Central memory CD8-positive, alpha-beta T cell (primary cell): ENCODE data around the gene WDR35.
A peak's percentile ranks its signal among the peaks of the same experiment; 100 is the strongest.

Experiments
- ATAC-seq: fragments of 150-1000 bp; cut with Tn5 transposase; replicated peaks from 2 replicates; pipeline ENCODE4 v1.10.0; 2022; ENCODE audit warnings: mild to moderate bottlenecking, moderate FRiP score, moderate number of reproducible peaks; ENCODE audit not compliant: poor library complexity, severe bottlenecking; ENCODE audit errors: extremely low read depth
- DNase-seq, 2 donors: peaks; one replicate each; pipeline ENCODE4 v3.0.0; 2021; ENCODE audit warnings: low spot score in 2 of 2
- H3K27ac Mint-ChIP-seq: one replicate; pipeline ENCODE4 v1.8.0; 2022; ENCODE audit warnings: low read depth, mild to moderate bottlenecking, moderate library complexity, mixed read lengths
- H3K27me3 Mint-ChIP-seq: one replicate; pipeline ENCODE4 v1.8.0; 2022; ENCODE audit warnings: mixed read lengths
- H3K36me3 Mint-ChIP-seq: one replicate; pipeline ENCODE4 v1.8.0; 2022; ENCODE audit warnings: mild to moderate bottlenecking, moderate library complexity, mixed read lengths; ENCODE audit not compliant: insufficient read depth
- H3K4me1 Mint-ChIP-seq: one replicate; pipeline ENCODE4 v1.8.0; 2022; ENCODE audit warnings: mixed read lengths
- H3K4me3 Mint-ChIP-seq: one replicate; pipeline ENCODE4 v1.8.0; 2022; ENCODE audit warnings: mild to moderate bottlenecking, moderate library complexity, mixed read lengths
- H3K9me3 Mint-ChIP-seq: one replicate; pipeline ENCODE4 v1.8.0; 2022; ENCODE audit warnings: mixed read lengths

The WDR35 gene

DNA sequence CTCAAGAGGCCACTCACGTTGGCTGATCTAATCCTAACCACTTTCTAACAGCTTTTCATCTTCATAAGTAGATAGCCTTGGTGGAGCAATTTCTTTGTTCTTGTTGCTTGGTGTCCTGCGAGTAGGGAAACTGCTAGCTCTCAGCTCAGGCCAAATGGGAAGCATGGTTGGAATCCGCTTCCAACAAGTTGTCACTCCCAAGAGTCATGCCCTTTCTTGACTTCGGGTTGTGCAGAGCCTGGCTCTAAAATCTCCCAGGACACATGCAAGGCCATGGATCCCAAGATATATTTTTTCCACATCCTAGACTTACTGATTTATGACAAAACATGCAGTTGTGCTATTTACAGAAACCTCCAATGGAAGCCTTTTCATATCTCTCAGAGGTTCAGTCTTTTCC, 29.8 kb upstream of the WDR35 start:
- peaks cover 3% of the 10 kb centered on the region for H3K27me3 Mint-ChIP-seq
- no peak overlapping the region for H3K27ac Mint-ChIP-seq
- H3K36me3 Mint-ChIP-seq: no peaks in the 10 kb centered on the region
- H3K9me3 Mint-ChIP-seq: peaks cover 15% of the 10 kb centered on the region
- DNase-seq: no peak
- no peaks in the 10 kb centered on the region for H3K4me1 Mint-ChIP-seq
- no peak overlapping the region for H3K4me3 Mint-ChIP-seq
- no peak for ATAC-seq

DNA sequence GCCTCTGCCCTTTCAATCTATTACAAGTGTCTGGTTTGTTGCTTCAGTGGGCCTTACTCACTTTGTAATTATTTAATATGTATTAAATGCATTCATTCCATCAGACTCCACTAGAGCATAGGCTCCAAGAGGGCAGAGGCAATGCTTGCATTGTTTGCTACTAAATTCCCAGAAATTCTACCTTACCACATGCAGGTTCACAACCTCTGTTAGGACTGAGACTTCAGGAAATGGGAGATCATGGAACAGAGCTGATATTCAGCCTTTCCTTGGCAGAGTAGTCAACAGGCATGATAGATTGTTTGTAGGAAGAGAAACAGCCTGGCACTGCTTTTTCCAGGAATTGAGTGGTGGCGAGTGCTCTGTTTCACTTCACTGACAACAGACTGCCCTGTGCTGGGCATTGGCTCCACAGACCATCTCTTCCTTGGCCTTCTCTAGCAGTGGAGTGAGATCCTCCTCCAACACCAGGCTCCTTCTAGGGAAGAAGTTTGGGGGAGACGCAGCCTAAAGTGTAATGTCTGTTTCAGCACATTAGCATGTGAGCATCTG, 28.8 kb upstream of the WDR35 start:
- Mint-ChIP-seq H3K27me3 (peaks cover 13% of the 10 kb centered on the region), H3K9me3 (peaks cover 15% of the 10 kb centered on the region), H3K27ac (no peak overlapping the region), H3K36me3 (no peaks in the 10 kb centered on the region), H3K4me1 (no peaks in the 10 kb centered on the region), H3K4me3 (no peak overlapping the region)
- ATAC-seq: no peak
- no peak for DNase-seq

DNA sequence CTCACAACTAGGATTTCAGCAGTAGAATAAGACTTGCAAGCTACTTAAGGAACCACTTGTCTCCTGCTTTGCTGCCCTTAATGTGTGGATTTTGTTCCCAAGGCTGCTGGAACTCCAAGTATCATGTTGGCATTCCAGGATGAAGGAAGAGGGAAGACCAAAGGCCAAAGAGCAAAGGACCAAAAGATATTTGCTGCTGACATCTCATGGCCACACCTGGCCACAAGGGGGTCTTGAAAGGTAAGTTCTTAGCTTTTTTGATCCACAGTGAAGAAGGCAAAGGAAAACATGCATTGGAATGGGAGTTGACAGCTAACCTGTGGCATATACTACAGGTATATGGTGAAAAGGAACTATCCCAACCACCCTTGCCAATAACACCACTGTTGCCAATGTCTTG, 26.4 kb upstream of the WDR35 start:
- no peak for DNase-seq
- no peak for ATAC-seq
- H3K27ac Mint-ChIP-seq: no peak overlapping the region
- H3K4me1 Mint-ChIP-seq: peaks cover 6% of the 10 kb centered on the region
- H3K36me3 Mint-ChIP-seq: no peaks in the 10 kb centered on the region
- H3K9me3 Mint-ChIP-seq: peaks cover 8% of the 10 kb centered on the region
- no peak overlapping the region for H3K4me3 Mint-ChIP-seq
- H3K27me3 Mint-ChIP-seq: peaks cover 33% of the 10 kb centered on the region

DNA sequence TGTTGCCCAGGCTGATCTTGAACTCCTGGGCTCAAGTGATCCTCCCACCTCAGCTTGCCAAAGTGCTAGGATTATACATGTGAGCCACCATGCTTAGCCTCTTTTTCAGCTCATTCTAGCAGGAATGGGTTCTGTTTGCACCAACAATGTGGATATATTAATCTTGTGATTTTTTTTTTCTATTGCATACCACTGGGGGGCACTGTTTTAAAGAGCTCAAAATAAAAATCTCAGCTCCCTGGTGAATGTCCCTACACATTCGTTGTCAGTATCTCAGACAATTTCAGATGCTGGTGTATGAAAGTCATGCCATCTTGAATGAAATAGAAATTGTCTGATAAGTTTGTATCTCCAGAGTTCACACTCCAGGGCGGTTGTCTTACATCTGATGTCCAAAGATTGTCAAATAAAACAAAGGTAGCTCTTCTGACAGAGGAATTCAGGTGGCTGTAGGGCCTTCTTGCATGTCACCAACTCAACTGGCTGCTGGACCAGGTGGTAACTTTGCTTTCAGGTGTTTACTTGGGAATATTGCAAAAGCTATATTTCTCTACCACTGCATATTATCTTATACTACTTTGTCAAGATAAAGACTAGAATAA, 25.7 kb upstream of the WDR35 start:
- Mint-ChIP-seq H3K36me3 (no peaks in the 10 kb centered on the region), H3K27ac (no peak overlapping the region), H3K4me3 (no peak overlapping the region), H3K9me3 (peaks cover 5% of the 10 kb centered on the region), H3K4me1 (peaks cover 6% of the 10 kb centered on the region), H3K27me3 (peaks cover 41% of the 10 kb centered on the region)
- no peak for ATAC-seq
- no peak for DNase-seq

DNA sequence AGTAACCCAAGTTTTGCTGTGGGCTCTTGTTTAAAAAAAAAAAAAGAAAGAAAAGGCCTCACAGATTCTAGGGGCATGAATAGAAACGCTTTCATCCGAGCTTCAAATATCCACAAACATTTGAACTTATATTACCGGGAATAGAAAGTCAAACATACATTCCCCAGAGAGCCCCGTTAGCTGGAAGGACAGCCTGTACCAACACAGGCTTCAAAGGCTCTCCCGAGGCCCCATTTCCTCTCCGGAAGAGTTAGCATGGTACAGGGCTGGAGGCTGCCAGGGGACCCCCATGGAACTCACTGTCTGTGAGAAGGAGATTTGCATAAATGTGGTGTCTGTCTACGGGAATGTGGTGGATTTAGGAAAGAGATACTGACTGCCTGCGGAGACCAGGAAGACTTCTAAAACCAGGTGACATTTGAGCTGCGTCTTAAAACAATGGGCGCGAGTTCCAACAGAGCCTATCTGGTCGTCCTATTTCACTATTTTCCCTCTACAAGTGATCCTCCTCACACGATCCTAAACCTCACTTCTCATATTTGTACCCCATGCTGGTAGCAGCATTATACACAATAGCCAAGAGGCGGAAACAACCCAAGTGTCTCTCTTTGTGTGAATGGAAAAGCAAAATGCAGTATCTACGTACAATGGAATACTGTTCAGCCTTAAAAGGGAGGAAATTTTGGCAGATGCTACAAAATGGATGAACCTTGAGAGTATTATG, 23.4 kb upstream of the WDR35 start:
- peak overlapping the region; percentile 65 for H3K4me3 Mint-ChIP-seq
- peaks cover 60% of the 10 kb centered on the region for H3K27me3 Mint-ChIP-seq
- H3K27ac Mint-ChIP-seq: no peak overlapping the region

DNA sequence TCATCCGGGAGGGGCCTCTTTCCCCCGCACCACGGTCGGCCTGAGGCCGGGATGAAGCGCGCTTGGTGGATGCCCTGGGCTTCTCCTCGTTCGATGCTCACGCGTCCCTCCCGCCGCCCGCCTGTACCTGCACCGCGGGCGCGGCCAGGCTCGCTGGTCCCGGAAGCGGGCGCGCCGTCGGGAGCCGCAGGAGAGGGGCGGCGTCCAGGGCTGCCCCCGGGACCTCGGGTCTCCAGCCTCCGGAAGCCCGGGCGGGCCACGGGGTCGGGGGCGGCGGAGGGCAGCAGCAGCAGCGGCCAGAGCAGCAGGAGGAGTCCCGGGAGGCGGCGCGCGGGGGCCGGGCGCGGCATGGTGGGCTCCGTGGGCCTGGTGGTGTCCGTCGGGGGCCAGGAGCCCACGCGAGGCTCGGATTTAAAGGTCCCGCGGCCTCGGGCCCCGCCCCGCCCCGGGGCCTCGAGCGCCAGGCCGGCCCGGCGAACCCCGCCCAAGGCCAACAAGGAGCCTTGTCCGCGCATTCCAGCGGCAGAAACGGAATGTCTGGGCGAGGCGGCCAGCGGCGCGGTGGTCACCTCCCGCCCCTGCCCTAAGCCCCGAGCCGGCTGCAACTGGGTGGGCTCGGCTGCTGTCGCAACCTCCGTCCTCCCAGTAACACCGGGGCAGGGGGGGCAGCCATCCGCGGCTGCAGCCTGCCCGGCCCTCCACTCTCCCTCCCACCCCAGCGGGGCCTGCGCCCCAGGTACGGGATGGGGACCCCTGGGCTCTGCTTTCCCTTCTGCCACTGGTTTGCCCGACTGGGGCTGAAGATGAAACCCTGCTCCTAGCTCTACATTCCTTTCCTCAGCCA, 22.6 kb upstream of the WDR35 start, which contains the start of gene MATN3:
MATN3 (minus strand) TSS at position 387 of the 844 bp plus-strand sequence; CDS start at position 350, 37 bp downstream.
- Mint-ChIP-seq H3K4me3 (peak within 1 kb of the TSS; percentile 65), H3K27me3 (peaks cover 68% of the 10 kb centered on the region), H3K9me3 (no peaks in the 10 kb centered on the region), H3K36me3 (no peaks in the 10 kb centered on the region), H3K4me1 (peaks cover 6% of the 10 kb centered on the region), H3K27ac (no peak within 1 kb of the TSS)
- ATAC-seq (no peak), DNase-seq (no peak)

More for the DNA sequence above, 23.4 kb upstream of the WDR35 start:
- Mint-ChIP-seq H3K9me3 (no peaks in the 10 kb centered on the region), H3K4me1 (peaks cover 6% of the 10 kb centered on the region), H3K36me3 (no peaks in the 10 kb centered on the region)
- ATAC-seq (no peak), DNase-seq (no peak)

DNA sequence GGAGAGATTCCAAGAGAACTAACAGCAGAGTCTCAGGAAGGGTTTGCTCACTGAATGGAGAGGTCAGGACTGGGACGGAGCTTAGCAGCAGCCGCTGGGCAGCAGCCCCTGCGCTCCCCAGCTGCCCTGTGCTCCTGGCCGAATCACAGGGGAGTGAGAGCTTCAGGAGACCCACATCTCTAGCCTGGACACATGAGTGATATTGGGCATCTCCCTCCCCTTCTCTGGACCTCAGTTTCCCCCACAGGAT, 22.1 kb upstream of the WDR35 start:
- Mint-ChIP-seq H3K27me3 (peaks cover 73% of the 10 kb centered on the region), H3K4me1 (peaks cover 6% of the 10 kb centered on the region), H3K36me3 (no peaks in the 10 kb centered on the region), H3K4me3 (peak overlapping the region; percentile 65), H3K9me3 (no peaks in the 10 kb centered on the region), H3K27ac (no peak overlapping the region)
- ATAC-seq: no peak
- DNase-seq: no peak

DNA sequence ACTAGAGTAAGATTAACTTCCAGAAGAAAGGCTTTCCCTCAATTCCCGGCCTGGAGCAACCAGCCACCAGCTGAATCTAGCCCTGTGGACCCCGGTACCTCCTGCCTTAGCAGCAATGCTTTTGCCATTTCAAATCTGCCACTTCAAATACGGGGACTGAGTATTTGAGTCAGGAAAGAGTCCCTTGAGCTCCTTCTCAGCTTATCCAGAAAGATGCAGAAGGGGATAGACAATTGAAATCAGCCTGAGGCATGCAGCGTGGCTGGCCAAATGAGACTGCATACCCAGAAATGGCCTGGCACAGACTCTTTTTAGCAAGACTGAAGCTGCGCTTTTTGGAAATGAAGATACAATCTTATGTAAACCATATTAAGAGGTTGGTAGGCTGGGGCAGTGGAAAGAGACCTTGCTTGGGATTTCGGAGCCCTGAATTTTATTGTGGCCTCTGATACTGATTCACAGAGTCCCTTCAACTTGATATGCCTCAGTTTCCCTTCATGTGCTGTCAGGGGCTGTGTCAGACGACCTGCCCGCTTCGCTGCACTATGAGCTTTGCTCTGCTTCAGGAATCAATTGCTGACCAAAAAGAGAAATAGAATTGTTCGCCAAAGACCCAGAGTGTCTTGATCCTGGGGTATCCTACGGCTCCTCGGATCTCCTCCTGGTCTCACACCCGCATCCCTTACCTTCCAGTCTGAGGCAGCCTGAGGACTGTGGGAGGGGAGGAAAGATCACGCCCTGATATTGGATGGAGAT, 21.5 kb upstream of the WDR35 start:
- peaks cover 78% of the 10 kb centered on the region for H3K27me3 Mint-ChIP-seq
- H3K27ac Mint-ChIP-seq: no peak overlapping the region
- DNase-seq (no peak), ATAC-seq (no peak)
- H3K9me3 Mint-ChIP-seq: no peaks in the 10 kb centered on the region
- peaks cover 6% of the 10 kb centered on the region for H3K4me1 Mint-ChIP-seq
- no peaks in the 10 kb centered on the region for H3K36me3 Mint-ChIP-seq
- peak overlapping the region; percentile 65 for H3K4me3 Mint-ChIP-seq

DNA sequence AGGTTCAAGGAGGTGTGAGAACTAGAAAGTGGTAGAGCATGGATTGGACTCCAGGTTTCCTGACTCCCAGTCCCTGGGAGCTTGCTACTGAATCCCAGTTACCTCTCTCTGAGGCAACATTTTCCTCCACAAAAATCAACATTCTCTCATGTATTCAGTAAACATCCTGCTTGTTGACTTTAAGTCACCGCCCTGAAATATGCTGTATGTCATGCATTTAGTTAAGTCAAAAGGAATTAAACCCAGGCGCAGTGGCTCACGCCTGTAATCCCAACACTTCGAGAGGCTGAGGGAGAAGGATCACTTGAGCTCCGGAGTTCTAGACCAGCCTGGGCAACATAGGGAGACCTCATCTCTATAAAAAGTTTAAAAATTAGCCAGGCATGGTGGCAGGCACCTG, 18.8 kb upstream of the WDR35 start:
- no peak for DNase-seq
- H3K9me3 Mint-ChIP-seq: no peaks in the 10 kb centered on the region
- peaks cover 78% of the 10 kb centered on the region for H3K27me3 Mint-ChIP-seq
- peaks cover 6% of the 10 kb centered on the region for H3K4me1 Mint-ChIP-seq
- ATAC-seq: no peak
- no peak overlapping the region for H3K4me3 Mint-ChIP-seq
- no peak overlapping the region for H3K27ac Mint-ChIP-seq
- peaks cover 2% of the 10 kb centered on the region for H3K36me3 Mint-ChIP-seq

DNA sequence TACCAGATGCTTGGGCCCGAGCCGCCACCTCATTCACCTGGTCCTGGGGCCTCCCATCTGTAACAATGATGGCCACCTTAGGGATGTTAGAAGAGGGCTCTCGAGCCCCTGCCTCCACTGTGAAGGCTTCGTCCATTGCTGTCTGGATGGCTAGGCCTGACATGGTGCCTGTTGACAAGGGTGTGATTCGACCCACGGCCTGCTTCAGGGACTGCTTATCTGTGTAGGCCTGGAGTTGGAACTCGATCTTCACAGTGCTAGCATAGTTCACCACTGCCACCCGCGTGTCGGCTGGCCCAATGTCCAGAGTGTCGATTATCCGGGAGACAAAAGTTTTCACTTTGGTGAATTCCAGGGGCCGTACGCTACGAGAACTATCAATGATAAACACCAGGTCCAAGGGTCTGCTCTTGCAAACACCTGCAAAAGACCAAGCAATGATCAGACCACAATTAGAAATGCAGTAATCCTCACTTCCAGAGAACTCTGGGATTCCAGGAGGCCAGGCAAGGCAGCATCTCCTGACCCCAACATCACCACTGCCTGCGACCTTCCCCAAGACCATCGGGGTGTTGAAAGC, 16.1 kb upstream of the WDR35 start:
- Mint-ChIP-seq H3K27me3 (peaks cover 80% of the 10 kb centered on the region), H3K36me3 (peaks cover 2% of the 10 kb centered on the region)

DNA sequence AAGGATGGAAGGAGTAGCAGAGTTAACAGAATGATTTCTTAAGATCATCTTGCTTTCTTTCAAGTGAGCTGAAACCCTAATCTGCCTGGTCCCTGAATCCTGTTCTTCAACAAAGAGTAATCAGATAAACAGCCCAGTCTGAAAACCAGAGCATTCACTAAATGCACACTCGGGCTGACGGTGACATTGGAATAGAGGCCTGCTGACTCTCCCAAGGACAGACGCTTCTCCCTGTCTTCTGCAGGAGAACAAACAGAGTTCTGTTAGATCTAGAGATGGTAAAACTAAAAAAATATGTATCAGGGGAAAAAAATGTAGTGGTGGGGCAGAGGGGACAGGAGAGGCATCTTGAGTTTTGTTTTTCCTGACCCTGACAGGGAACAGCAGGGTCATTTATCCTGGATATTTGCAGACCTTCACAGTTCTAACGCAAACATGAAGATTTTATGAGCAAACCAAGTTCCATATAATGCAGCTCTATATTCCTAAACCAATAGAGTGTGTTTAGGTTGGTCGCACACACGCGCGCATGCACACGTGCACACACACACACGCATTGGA, 15.2 kb upstream of the WDR35 start:
- Mint-ChIP-seq H3K36me3 (peaks cover 2% of the 10 kb centered on the region), H3K9me3 (no peaks in the 10 kb centered on the region), H3K27ac (no peak overlapping the region), H3K27me3 (peaks cover 80% of the 10 kb centered on the region), H3K4me3 (no peak overlapping the region), H3K4me1 (no peaks in the 10 kb centered on the region)
- DNase-seq: no peak
- ATAC-seq: no peak

More for the DNA sequence above, 16.1 kb upstream of the WDR35 start:
- H3K4me1 Mint-ChIP-seq: no peaks in the 10 kb centered on the region
- ATAC-seq: no peak
- no peak overlapping the region for H3K4me3 Mint-ChIP-seq
- no peaks in the 10 kb centered on the region for H3K9me3 Mint-ChIP-seq
- DNase-seq: no peak
- no peak overlapping the region for H3K27ac Mint-ChIP-seq
